GM13977 (cell line): ENCODE results near the gene DNMT3A.
A peak's percentile ranks its signal among the peaks of the same experiment; 100 is the strongest.

ENCODE experiments used
- DNase-seq: peaks from one replicate; pipeline ENCODE4 v3.0.0; 2012; ENCODE audit warnings: low spot score
- in situ Hi-C: fragments of 300-500 bp; cut with MboI; formaldehyde crosslinking; loops from one replicate; pipeline ENCODE4 v1.12.0; 2022; ENCODE audit warnings: low sequenced_read_pairs, low pct_unique_long_range_greater_than_20kb, mixed read lengths, inconsistent platforms; ENCODE audit not compliant: unreplicated experiment
- TF ChIP-seq, protein P1 (sequence below): IDR thresholded peaks from 2 replicates; pipeline ENCODE4 v1.5.1; 2012; ENCODE audit warnings: mild to moderate bottlenecking, control low read depth; ENCODE audit not compliant: insufficient read depth; ENCODE audit errors: extremely low read depth, missing control alignments

The DNMT3A gene

DNA sequence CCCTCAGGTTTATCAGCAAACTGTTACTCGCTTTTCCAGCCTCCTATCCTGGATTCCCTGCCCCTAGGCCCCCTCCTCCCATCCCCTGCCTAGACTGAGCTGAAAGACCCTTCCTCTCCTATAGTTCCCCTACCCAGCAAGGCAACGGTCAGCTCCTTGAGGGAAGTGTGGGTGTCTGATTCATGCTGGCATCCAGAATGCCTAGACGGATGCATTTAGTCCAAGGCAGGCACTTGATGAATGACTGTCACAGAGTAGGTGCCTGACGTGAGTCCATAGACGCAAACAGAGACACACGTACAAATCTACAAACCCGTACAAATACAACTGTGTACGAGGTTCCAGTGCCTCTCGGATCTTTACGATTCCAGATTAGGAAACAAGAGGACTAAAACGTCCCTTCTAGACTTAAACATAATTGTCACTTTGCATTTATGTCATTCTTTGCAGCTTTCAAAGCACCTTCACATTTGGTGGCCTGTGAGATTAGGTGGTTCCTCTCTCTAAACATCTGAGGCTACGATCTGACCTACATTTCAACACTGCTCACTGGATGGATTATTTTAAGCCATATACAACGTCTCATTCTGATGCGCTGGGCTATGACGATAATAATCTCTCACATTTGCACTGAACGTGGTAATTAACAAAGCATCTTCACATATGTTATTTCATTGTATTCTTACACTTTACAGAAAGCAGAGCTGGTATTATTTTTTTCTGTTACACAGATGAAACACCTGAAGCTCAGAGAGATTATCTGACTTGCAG lies 36.7 kb downstream of the DNMT3A start:
- in situ Hi-C loops, result no loop called here
- TF ChIP-seq, protein P1, sequence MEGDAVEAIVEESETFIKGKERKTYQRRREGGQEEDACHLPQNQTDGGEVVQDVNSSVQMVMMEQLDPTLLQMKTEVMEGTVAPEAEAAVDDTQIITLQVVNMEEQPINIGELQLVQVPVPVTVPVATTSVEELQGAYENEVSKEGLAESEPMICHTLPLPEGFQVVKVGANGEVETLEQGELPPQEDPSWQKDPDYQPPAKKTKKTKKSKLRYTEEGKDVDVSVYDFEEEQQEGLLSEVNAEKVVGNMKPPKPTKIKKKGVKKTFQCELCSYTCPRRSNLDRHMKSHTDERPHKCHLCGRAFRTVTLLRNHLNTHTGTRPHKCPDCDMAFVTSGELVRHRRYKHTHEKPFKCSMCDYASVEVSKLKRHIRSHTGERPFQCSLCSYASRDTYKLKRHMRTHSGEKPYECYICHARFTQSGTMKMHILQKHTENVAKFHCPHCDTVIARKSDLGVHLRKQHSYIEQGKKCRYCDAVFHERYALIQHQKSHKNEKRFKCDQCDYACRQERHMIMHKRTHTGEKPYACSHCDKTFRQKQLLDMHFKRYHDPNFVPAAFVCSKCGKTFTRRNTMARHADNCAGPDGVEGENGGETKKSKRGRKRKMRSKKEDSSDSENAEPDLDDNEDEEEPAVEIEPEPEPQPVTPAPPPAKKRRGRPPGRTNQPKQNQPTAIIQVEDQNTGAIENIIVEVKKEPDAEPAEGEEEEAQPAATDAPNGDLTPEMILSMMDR, result no peak
- no peak for DNase-seq

- TF ChIP-seq, protein P1, result no peak
- in situ Hi-C loops, result no loop called here
- DNase-seq, result no peak
These were observed 37.4 kb downstream of the DNMT3A start for GRCh38 chr2:25304321-25304720.

DNA sequence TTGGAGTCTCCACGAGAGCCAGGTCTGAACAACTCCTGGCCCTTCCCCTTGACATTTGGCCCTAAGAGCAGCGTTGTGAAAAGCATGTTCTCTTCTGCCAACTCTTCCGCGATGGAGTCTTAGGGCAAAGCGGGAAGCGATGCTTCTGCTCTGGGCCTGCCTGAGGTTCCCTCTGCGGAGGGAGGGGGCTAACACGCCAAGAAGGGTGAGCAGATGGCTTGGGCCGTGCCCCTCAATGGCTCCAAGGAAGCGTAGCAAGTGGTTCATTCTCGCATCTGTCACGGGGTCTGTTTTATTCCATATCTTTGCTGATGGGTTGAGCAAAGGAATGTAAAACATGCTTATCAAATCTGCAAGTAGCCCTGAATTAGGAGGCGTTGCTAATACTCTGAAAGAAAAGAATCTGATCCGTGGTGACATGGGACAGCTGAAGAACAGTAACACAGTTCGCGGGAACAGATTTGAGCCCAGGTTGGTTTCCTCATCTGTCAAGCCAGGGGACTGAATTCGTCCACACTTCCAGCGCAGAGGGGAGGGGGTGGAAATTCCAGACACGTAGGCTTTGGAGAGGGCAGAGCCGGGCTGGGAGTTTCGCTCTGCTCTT lies 38.0 kb downstream of the DNMT3A start:
- TF ChIP-seq, protein P1, result no peak
- in situ Hi-C loops, result no loop called here

GRCh38 chr2:25302758-25303375 lies 38.9 kb downstream of the DNMT3A start:
- TF ChIP-seq, protein P1, result no peak
- in situ Hi-C loops, result no loop called here
- no peak for DNase-seq

More for the DNA sequence above, 38.0 kb downstream of the DNMT3A start:
- DNase-seq, result no peak

DNA sequence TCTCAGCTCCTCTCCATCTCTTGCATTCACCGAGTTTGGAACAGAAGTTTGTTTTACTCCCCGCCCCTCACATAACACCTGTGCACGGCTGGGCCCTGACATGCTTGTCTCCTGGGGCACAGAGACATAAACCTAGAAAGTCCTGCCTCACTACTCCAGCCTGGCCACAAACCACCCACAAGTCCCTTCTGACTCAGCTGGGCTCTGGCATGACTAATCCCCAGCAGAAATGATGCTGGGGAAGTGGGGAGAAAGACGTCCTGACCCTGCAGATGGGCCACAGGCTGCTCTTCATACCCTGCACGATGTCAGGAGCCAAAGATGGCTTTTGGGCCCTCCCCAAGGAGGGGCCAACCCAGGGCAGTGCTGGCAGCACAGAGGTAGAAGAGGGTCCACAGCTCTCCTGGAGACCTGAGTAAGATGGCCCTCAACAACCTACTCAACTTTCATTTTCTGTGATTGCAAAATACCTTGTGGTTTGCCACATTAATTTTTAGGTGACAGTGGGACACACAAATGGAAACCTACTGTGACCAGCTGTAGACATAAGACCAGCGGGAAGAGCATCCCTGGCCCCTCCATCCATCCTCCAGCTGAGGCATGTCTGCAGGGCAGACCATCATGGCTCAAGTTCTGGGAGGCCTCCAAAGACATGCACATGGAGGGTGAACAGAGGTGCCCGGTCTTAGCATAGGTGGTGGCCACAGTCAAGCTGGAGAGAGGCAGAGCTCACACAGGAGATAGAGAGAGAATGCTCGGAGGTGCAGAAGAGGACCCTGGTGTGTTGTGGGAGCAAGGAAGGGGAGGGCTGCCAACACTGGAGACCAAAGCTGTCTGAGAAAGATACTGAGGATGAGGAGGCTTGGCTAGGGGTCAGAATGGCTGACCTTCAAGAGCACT lies 40.0 kb downstream of the DNMT3A start:
- peak; percentile 88 for DNase-seq
- TF ChIP-seq, protein P1, result no peak
- in situ Hi-C loops, result no loop called here

DNA sequence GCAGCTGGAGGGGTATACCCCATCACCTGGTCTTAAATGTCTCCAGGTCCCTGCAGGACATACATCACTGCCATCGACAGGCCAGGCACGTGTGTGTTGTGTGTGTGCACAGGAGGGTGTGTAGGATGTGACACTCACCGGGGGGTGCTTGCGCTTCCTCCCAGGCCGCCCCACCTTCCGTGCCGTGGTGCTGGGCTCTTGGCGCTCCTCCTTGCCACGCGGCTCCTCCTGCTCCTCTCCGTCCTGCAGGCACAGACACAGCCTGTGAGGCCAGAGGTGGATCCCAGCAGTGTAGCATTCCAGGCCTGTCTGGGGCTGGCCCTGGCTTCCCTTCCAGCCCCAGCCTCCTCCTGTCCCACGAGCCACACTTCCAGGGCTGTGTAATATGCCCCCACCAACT lies 41.7 kb downstream of the DNMT3A start:
- DNase-seq, result no peak
- TF ChIP-seq, protein P1, result no peak

More for the DNA sequence above, 41.7 kb downstream of the DNMT3A start:
- in situ Hi-C loops, result no loop called here
